Neutrophil (primary cell): Measurements from ENCODE around the gene DNAJB12.
"Not testable (repeated sequence)": the region's sequence is repeated elsewhere in the genome, so short reads cannot be mapped to it uniquely, and the experiment has no call there.

Experiments
- H3K27ac ChIP-seq: fragments of 200-600 bp; sonication (generic); 2 replicates; pipeline ENCODE4 v1.5.1; 2016; ENCODE audit warnings: mild to moderate bottlenecking, moderate library complexity
- H3K27me3 ChIP-seq: fragments of 200-600 bp; sonication (generic); 2 replicates; pipeline ENCODE4 v1.6.0; 2016; ENCODE audit warnings: mild to moderate bottlenecking
- H3K36me3 ChIP-seq: fragments of 200-600 bp; sonication (generic); 2 replicates; pipeline ENCODE4 v1.5.1; 2017
- H3K4me1 ChIP-seq, 2 experiments: fragments of 200-600 bp in 1 of 2; sonication (generic) in 1 of 2; 1 replicate in 1 of 2; 2 replicates in 1 of 2; pipeline versions ENCODE4 v1.5.1 to v1.6.1; 2013 to 2016; ENCODE audit warnings: low read depth in 1 of 2, low read length in 1 of 2, mild to moderate bottlenecking in 1 of 2, moderate library complexity in 1 of 2; ENCODE audit not compliant: control insufficient read depth in 1 of 2, insufficient read depth in 1 of 2
- H3K4me3 ChIP-seq, 2 experiments: fragments of 200-600 bp in 1 of 2; sonication (generic) in 1 of 2; 1 replicate in 1 of 2; 2 replicates in 1 of 2; pipeline ENCODE4 v1.5.1; 2013 to 2016; ENCODE audit warnings: low read depth in 1 of 2, low read length in 1 of 2, mild to moderate bottlenecking in 1 of 2, moderate library complexity in 1 of 2
- H3K9me3 ChIP-seq: fragments of 200-600 bp; sonication (generic); 2 replicates; pipeline ENCODE4 v1.5.1; 2016
- TF ChIP-seq, protein P1 (sequence below): fragments of 200-600 bp; sonication (generic); IDR thresholded peaks from 2 replicates; pipeline ENCODE4 v1.5.1; 2016; ENCODE audit warnings: antibody characterized with exemption

DNAJB12 gene

GRCh38 chr10:72354356-72355213, at the start of gene DNAJB12:
TSS of gene DNAJB12 (minus strand) at chr10:72354919. CDS start at chr10:72354897, 22 bp downstream.
- Histone ChIP-seq H3K36me3 (peaks cover 8% of the 10 kb centered on the region), H3K4me3 (peak within 1 kb of the TSS; percentile 68 to 97), H3K27me3 (no peaks in the 10 kb centered on the region), H3K4me1 (peaks cover 31 to 33% of the 10 kb centered on the region in 2 experiments), H3K9me3 (no peaks in the 10 kb centered on the region), H3K27ac (peak within 1 kb of the TSS; percentile 98)
- TF ChIP-seq, protein P1, sequence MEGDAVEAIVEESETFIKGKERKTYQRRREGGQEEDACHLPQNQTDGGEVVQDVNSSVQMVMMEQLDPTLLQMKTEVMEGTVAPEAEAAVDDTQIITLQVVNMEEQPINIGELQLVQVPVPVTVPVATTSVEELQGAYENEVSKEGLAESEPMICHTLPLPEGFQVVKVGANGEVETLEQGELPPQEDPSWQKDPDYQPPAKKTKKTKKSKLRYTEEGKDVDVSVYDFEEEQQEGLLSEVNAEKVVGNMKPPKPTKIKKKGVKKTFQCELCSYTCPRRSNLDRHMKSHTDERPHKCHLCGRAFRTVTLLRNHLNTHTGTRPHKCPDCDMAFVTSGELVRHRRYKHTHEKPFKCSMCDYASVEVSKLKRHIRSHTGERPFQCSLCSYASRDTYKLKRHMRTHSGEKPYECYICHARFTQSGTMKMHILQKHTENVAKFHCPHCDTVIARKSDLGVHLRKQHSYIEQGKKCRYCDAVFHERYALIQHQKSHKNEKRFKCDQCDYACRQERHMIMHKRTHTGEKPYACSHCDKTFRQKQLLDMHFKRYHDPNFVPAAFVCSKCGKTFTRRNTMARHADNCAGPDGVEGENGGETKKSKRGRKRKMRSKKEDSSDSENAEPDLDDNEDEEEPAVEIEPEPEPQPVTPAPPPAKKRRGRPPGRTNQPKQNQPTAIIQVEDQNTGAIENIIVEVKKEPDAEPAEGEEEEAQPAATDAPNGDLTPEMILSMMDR: peak; percentile 51

- not testable (repeated sequence) for H3K36me3 ChIP-seq, H3K27ac ChIP-seq, H3K4me3 ChIP-seq, H3K27me3 ChIP-seq, H3K9me3 ChIP-seq, H3K4me1 ChIP-seq
Measured at GRCh38 chr10:72395581-72395980, 40.9 kb upstream of the DNAJB12 start.

- Histone ChIP-seq H3K9me3 (no peaks in the 10 kb centered on the region), H3K27me3 (no peaks in the 10 kb centered on the region), H3K27ac (peak overlapping the region; percentile 54), H3K4me1 (peaks cover 4 to 9% of the 10 kb centered on the region in 2 experiments), H3K36me3 (no peaks in the 10 kb centered on the region), H3K4me3 (no peak overlapping the region)
- TF ChIP-seq, protein P1: no peak
Measured at GRCh38 chr10:72392571-72392970, 37.9 kb upstream of the DNAJB12 start.

DNA sequence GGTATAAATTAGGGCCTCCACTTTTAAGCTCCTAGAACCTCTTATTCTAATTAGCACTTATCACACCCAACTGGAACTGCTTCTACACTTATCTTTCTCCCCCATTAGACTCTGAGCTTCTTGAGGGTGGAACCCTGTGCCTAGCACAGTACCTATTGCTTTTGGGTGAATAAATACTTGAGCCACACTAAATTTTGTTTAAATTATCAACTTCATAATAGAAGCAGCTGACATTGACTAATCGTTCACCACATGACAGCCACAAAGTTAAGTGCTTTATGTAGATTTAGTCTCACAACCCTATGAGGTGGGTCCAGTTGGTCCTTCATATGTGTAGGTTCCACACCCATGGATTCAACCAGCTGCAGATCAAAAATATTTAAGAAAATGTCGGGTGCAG, 36.0 kb upstream of the DNAJB12 start:
- Histone ChIP-seq H3K27me3 (no peaks in the 10 kb centered on the region), H3K27ac (no peak overlapping the region), H3K36me3 (no peaks in the 10 kb centered on the region), H3K9me3 (no peaks in the 10 kb centered on the region), H3K4me3 (no peak overlapping the region), H3K4me1 (peaks cover 22 to 27% of the 10 kb centered on the region in 2 experiments)
- TF ChIP-seq, protein P1: no peak

- TF ChIP-seq, protein P1: no peak
- Histone ChIP-seq H3K27me3 (no peaks in the 10 kb centered on the region), H3K9me3 (no peaks in the 10 kb centered on the region), H3K4me3 (no peak overlapping the region), H3K27ac (no peak overlapping the region), H3K4me1 (peaks cover 33 to 37% of the 10 kb centered on the region in 2 experiments), H3K36me3 (no peaks in the 10 kb centered on the region)
Measured at GRCh38 chr10:72389716-72390115, 35.0 kb upstream of the DNAJB12 start.

- H3K4me3 ChIP-seq: no peak overlapping the region
- H3K27me3 ChIP-seq: no peaks in the 10 kb centered on the region
- H3K9me3 ChIP-seq: no peaks in the 10 kb centered on the region
- peak overlapping the region; percentile 0 for H3K27ac ChIP-seq
- no peaks in the 10 kb centered on the region for H3K36me3 ChIP-seq
- TF ChIP-seq, protein P1: no peak
- peaks cover 37 to 44% of the 10 kb centered on the region in 2 experiments for H3K4me1 ChIP-seq
Measured at GRCh38 chr10:72389014-72389413, 34.3 kb upstream of the DNAJB12 start.
